ENCODE measurements around the gene CTXND2.

The CTXND2 gene

GRCh38 chr1:150960646-150961045 is 73.7 kb downstream of the CTXND2 start:
- DNase-seq (ENCODE audit: low spot score): no peak

DNA sequence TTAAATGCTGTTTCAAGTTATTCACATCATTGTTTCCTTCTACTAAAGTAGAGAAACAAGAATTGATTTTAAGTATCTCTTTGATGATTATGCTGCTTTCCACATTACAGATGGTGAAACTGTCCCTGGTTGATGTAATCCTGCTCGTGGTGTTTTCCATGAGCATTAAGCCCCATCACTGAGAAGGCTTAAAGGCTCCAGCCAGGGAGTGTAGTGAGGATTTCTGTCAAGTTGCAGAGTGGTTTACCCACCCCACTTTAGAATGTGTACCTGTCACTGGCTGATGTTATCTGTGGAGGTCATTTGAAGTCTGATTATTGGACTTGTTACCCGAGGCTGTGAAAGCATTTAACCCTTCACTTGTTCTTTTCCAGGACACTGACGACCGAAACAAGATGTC is 74.8 kb downstream of the CTXND2 start:
- no peak for DNase-seq (ENCODE audit: low spot score)

All from SK-N-DZ (cell line).